GM21390 (cell line): Measurements from ENCODE around the gene MACROD1.
"Not testable (repeated sequence)": the region's sequence is repeated elsewhere in the genome, so short reads cannot be mapped to it uniquely, and the experiment has no call there.

Experiments used
- ATAC-seq: cut with Tn5 transposase; IDR thresholded peaks from one replicate; pipeline ENCODE4 v1.9.1; 2021; ENCODE audit not compliant: unreplicated experiment

Gene MACROD1

DNA sequence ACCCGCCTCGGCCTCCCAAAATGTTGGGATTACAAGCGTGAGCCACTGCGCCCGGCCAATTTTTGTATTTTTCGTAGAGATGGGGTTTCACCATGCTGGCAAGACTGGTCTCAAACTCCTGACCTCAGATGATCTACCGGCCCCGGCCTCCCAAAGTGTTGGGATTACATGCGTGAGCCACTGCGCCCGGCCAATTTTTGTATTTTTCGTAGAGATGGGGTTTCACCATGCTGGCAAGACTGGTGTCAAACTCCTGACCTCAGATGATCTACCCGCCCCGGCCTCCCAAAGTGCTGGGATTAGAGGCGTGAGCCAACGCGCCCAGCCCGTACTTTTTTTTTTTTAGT is 192.0 kb downstream of the MACROD1 start:
- ATAC-seq: not testable (repeated sequence)

DNA sequence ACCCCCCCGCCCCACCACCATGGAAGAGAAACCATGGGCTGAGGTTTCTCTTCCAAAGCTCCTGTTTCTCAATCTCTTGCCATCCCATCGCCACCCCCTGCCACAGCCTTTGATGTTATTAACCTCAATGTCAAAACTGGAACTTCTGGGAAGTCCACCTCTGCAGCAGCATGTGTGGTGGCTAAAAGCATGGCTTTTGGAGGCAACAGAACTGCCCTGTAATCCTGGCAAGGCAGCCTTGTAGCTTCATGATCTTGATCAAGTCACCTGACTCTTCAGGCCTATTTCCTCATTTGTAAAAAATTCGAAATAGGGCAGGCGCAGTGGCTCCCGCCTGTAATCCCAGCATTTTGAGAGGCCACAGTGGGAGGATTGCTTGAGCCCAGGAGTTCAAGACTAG is 195.0 kb downstream of the MACROD1 start:
- ATAC-seq: no peak

DNA sequence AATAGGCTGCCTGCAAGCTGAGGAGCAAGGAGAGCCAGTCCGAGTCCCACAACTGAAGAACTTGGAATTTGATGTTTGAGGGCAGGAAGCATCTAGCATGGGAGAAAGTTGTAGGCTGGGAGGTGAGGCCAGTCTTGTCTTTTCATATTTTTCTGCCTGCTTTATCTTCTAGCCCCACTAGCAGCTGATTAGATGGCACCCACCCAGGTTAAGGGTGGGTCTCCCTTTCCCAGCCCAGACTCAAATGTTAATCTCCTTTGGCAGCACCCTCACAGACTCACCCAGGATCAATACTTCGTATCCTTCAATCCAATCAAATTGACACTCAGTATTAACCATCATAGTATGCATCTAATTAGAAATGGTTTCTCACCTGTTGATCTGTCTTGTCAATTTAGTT is 196.5 kb downstream of the MACROD1 start:
- no peak for ATAC-seq

DNA sequence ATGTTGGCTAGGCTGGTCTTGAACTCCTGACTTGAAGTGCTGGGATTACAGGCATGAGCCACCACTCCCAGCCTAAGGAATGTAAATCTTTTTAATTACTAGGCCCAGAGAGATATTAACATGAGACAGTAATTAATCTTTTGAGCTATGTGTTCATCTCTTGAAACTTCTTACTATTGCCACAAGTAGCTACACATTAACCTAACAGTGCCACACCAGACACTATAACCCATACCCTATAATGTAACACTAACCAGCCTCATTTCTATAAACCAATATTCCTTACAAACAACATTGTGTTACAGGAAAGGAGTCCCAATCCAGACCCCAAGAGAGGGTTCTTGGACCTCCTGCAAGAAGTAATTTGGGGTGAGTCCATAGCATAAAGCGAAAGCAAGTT is 199.5 kb downstream of the MACROD1 start:
- no peak for ATAC-seq

DNA sequence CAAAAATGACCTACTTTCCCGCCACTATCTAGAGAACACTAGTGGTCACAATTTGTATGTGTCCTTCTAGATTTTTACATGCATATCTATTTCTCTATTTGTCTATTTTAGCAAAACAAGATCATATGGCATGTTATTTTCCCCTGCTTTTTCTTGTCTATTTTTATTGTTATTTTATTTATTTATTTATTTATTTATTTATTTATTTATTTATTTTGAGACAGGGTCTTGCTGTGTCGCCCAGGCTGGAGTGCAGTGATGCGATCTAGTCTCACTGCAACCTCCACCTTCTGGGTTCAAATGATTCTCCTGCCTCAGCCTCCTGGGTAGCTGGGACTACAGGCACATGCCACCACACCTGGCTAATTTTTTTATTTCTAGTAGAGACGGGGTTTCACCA is 202.0 kb downstream of the MACROD1 start:
- not testable (repeated sequence) for ATAC-seq

DNA sequence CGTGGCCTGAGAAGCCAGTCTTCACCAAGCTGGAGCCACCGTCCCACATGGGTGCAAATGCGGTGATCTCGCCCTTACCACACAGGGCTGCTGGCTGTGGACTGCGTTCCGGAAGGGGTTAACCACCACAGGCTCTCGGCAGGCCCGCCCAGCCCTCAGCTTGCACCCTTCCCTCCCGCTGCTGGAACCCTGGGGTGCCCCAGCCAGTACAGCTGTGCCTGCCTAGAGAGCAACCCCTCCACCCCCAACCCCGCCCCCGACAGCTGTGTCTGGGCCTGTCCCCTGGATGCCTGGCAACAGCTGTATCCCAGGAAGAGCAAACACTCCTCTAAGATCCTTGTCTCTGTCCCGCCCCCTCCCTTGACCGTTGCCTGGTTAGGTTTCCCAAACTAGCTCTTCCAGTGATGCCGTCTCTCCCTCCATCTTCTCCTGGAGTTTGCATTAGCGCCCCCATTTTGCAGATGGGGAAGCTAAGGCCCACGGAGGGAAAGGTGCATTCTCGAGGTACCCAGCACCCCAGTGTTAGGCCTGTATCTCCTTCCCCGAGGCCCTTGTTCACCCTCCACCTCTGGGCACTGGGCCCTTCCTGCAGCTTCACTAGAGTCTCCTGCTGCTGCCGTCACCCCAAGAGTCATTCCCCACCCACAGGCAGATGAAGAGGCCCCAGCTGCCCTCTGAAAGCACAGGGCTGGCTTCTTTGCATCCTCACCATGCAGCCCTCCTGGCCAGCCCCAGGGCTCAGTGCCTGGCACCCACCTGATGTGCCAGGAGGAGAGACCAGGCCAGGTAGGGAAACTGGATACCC is 204.1 kb downstream of the MACROD1 start:
- no peak for ATAC-seq

DNA sequence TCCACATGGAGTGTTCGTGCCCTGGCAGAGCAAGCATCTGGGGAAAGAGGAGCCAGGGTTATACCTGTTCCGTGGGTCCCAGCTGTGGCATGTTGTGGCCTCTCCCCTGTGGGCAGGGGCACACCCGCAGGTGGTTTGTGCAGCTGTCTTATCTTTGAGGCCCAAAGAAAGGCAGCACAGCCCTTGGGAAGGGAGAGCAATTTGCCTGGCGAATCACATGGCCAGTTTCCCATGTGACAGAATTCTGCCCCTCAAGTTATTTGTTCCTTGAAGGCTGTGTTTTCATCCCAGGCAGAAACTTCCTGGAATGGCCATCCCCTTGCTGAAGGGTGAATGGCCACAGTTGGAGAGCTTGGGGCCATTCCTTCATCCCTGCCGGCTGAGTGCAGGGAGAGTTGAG is 207.9 kb downstream of the MACROD1 start:
- ATAC-seq: no peak

DNA sequence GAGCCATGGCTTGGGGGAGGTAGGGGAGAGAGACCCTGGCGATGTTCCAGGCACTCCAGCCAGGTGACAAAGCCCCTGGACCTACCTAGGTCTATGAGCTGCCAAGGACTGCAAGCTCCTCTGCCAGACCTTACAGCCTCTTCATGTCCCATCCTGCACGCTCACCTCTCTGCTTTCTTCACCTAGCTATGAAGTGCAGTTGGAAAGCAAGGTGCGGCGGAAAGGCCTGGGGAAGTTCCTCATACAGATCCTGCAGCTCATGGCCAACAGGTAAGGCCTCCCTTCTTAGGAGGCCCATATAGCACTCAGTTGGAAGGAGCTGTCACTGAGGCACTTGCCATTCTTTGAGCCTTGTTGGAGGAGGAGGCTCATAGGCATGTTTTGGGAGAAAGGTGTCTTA is 213.3 kb downstream of the MACROD1 start:
- no peak for ATAC-seq

DNA sequence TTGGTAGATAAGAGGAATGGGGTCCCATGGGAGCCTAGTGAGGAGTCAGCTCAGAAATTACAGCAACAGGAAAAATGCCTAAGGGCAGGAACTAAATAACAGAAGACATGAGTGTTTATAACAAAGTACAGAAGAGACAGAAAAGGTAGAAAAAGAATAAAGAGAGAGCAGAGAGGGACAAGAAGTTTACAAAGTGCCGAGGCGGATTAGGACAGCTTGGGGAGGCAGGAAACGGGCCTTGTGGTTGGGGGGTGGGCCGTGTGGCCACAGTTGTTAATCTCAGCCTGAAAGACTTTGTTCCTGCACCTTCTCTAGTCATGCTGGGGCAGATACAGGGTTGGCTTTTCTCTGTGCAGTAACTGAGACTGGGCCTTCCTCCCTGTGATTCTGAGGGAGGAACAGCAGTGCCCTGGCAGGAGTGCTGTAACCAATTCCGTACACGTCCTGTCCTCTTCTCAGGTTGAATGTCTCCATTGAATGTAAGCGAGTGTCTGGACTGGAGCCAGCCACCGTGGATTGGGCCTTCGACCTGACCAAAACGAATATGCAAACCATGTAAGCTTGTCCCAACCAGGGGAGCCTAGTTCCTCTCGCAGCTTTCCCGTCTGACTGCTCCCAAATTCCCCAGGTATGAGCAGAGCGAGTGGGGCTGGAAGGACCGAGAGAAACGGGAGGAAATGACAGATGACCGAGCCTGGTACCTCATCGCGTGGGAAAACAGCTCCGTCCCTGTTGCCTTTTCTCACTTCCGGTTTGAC is 214.0 kb downstream of the MACROD1 start:
- peak; percentile 57 for ATAC-seq
